Caco-2 (cell line): ENCODE data around the gene ATP1A4. TPM values are rescaled to one million over a fixed set of nuclear protein-coding genes. Genes with fewer than 3 reads are reported as not detected.

Experiments used
- BruUV-seq: library from RNA; stranded (reverse); fragments of 400-500 nt; replicated peaks from 2 replicates; lab custom pipeline; 2021; lab: Mats Ljungman, UMichigan
- CTCF ChIA-PET: fragments of 300-600 bp; sonication (Branson Sonifier 250); formaldehyde crosslinking; loops from one replicate; lab custom pipeline; 2022; ENCODE audit warnings: antibody characterized with exemption; lab: Charles Lee
- POLR2A ChIA-PET: fragments of 300-600 bp; sonication (Branson Sonifier 250); formaldehyde crosslinking; loops from one replicate; lab custom pipeline; 2022; ENCODE audit warnings: antibody characterized with exemption; lab: Charles Lee
- DNase-seq, 2 experiments: peaks; one replicate each; pipeline versions ENCODE4 v3.0.0 to v3.0.0-alpha.2; 2020 to 2022
- H3K27me3 ChIP-seq: replicated peaks from 2 replicates; pipeline ENCODE4 v1.6.0; 2011; ENCODE audit warnings: low read length; ENCODE audit not compliant: control insufficient read depth, insufficient read depth
- H3K36me3 ChIP-seq: 2 replicates; pipeline ENCODE4 v1.5.1; 2011; ENCODE audit warnings: low read length; ENCODE audit not compliant: control insufficient read depth, insufficient read depth
- H3K4me1 ChIP-seq: fragments of 250-450 bp; sonication (Bioruptor Pico); 2 replicates; pipeline ENCODE4 v1.5.1; 2020; ENCODE audit warnings: mild to moderate bottlenecking
- H3K4me3 ChIP-seq: 2 replicates; pipeline ENCODE4 v1.5.1; 2011; ENCODE audit warnings: low read depth, mild to moderate bottlenecking, control low read depth, low read length
- H3K9me3 ChIP-seq: fragments of 250-450 bp; sonication (Bioruptor Pico); 2 replicates; pipeline ENCODE4 v1.5.1; 2020; ENCODE audit warnings: mild to moderate bottlenecking, moderate library complexity
- H3K27ac Mint-ChIP-seq: one replicate; pipeline ENCODE4 v1.8.0; 2022; ENCODE audit warnings: mixed read lengths; ENCODE audit not compliant: unreplicated experiment
- H3K27me3 Mint-ChIP-seq: one replicate; pipeline ENCODE4 v1.8.0; 2022; ENCODE audit warnings: mixed read lengths; ENCODE audit not compliant: insufficient read depth, unreplicated experiment
- H3K36me3 Mint-ChIP-seq: one replicate; pipeline ENCODE4 v1.8.0; 2022; ENCODE audit warnings: mild to moderate bottlenecking, mixed read lengths; ENCODE audit not compliant: insufficient read depth, unreplicated experiment
- H3K4me1 Mint-ChIP-seq: one replicate; pipeline ENCODE4 v1.8.0; 2022; ENCODE audit warnings: low read depth, mixed read lengths; ENCODE audit not compliant: unreplicated experiment
- H3K4me3 Mint-ChIP-seq: one replicate; pipeline ENCODE4 v1.8.0; 2022; ENCODE audit warnings: mild to moderate bottlenecking, moderate library complexity, mixed read lengths; ENCODE audit not compliant: unreplicated experiment
- H3K9me3 Mint-ChIP-seq: one replicate; pipeline ENCODE4 v1.8.0; 2022; ENCODE audit warnings: mixed read lengths; ENCODE audit not compliant: unreplicated experiment
- intact Hi-C: fragments of 100-400 bp; cut with micrococcal nuclease; formaldehyde crosslinking; loops from one replicate; pipeline ENCODE4 v1.10.0; 2022; ENCODE audit not compliant: unreplicated experiment
- total RNA-seq: library from RNA; stranded (reverse); gene quantifications from 2 replicates; pipeline ENCODE4 v1.2.3, GENCODE V29; 2022
- TF ChIP-seq, protein P1 (sequence below), 2 experiments: fragments of 200-600 bp in 1 of 2; IDR thresholded peaks; 1 replicate in 1 of 2; 2 replicates in 1 of 2; pipeline versions ENCODE4 v1.5.1 to v1.8.0; 2011 to 2022; ENCODE audit warnings: antibody characterized with exemption in 1 of 2, control low read depth in 1 of 2, inconsistent platforms in 1 of 2, low read depth in 1 of 2, low read length in 1 of 2, mild to moderate bottlenecking in 1 of 2, moderate library complexity in 1 of 2; ENCODE audit not compliant: insufficient read depth in 1 of 2, severe bottlenecking in 1 of 2, unreplicated experiment in 1 of 2

Gene ATP1A4
- total RNA-seq, 1 experiment from 2014 or later, result not detected

DNA sequence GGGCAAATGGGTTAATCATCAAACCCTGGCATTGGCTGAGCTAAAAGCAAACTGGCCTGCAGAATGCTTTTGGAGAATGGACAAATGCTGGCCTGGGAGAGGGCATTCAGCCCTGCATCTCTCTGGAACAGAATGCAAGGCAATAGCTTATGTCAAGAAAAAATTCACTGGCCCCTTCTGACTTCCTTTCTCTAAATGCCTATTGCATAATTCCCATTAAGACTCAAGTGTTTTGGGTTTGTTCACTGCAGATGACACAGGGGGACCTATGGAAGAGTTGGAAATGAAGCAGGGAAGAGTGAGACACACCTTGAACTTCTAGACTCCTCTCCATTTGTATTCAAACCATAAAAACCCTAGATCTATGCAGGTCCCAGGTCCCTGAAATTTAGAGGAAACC lies 69.7 kb downstream of the ATP1A4 start:
- H3K9me3 ChIP-seq, result no peaks in the 10 kb centered on the region
- POLR2A ChIA-PET, result no interaction called here
- BruUV-seq, result no TSS peak
- no peak overlapping the region for H3K4me3 ChIP-seq
- no peaks in the 10 kb centered on the region for H3K9me3 Mint-ChIP-seq
- no peak overlapping the region for H3K27ac Mint-ChIP-seq
- TF ChIP-seq, protein P1, sequence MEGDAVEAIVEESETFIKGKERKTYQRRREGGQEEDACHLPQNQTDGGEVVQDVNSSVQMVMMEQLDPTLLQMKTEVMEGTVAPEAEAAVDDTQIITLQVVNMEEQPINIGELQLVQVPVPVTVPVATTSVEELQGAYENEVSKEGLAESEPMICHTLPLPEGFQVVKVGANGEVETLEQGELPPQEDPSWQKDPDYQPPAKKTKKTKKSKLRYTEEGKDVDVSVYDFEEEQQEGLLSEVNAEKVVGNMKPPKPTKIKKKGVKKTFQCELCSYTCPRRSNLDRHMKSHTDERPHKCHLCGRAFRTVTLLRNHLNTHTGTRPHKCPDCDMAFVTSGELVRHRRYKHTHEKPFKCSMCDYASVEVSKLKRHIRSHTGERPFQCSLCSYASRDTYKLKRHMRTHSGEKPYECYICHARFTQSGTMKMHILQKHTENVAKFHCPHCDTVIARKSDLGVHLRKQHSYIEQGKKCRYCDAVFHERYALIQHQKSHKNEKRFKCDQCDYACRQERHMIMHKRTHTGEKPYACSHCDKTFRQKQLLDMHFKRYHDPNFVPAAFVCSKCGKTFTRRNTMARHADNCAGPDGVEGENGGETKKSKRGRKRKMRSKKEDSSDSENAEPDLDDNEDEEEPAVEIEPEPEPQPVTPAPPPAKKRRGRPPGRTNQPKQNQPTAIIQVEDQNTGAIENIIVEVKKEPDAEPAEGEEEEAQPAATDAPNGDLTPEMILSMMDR (IDR thresholded peaks at IDR 0.05; ENCODE audit: insufficient read depth in 1 of 2, low read depth in 1 of 2, low read length in 1 of 2, severe bottlenecking in 1 of 2, unreplicated experiment in 1 of 2), result no peak
- DNase-seq, result no peak
- H3K4me3 Mint-ChIP-seq, result no peak overlapping the region
- H3K27me3 ChIP-seq, result no peaks in the 10 kb centered on the region
- H3K27me3 Mint-ChIP-seq, result no peaks in the 10 kb centered on the region
- H3K4me1 ChIP-seq, result 0 out of 2 replicates have a peak, but pooled peaks cover 6% of the 10 kb centered on the region
- peaks cover 9% of the 10 kb centered on the region for H3K4me1 Mint-ChIP-seq
- peaks cover 4% of the 10 kb centered on the region for H3K36me3 ChIP-seq
- CTCF ChIA-PET, result interaction anchor here (4.9 kb wide), 1 partner anchor 29 kb away, joined by 106 read pairs; the partner anchor contains the start of gene CASQ1
- H3K36me3 Mint-ChIP-seq, result peaks cover 33% of the 10 kb centered on the region
- intact Hi-C loops, result no loop called here

DNA sequence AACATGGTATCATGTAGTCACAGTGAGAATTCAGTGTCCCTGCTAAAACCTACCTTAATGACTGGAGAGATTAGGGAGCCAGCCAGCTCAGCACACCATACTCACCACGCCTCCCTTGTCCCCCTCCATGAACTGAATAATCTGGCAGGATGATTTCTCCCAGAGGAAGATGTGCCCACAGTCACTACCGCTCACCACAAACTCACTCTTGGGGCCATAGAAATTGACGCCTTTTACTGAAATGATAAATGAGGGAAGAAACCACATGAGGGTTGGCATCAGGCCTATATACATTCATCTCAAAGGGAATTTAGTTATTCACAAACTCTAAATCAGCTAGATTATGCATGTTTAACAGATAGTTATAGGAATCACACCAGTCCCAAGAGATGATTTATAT lies 71.1 kb downstream of the ATP1A4 start:
- no TSS peak for BruUV-seq
- CTCF ChIA-PET, result interaction anchor here (1.6 to 4.9 kb wide), 2 partner anchors 29 to 30 kb away, joined by 4 to 106 read pairs; partner anchors contain the start of gene CASQ1
- DNase-seq, result no peak
- Mint-ChIP-seq H3K27ac (no peak overlapping the region), H3K4me3 (no peak overlapping the region), H3K4me1 (peaks cover under 1% of the 10 kb centered on the region), H3K36me3 (peaks cover 29% of the 10 kb centered on the region), H3K27me3 (no peaks in the 10 kb centered on the region), H3K9me3 (no peaks in the 10 kb centered on the region)
- intact Hi-C loops, result no loop called here
- Histone ChIP-seq H3K36me3 (peaks cover 4% of the 10 kb centered on the region), H3K9me3 (no peaks in the 10 kb centered on the region), H3K4me3 (no peak overlapping the region), H3K4me1 (0 out of 2 replicates have a peak, but pooled peaks cover under 1% of the 10 kb centered on the region), H3K27me3 (no peaks in the 10 kb centered on the region)
- POLR2A ChIA-PET, result no interaction called here
- TF ChIP-seq, protein P1 (IDR thresholded peaks at IDR 0.05; ENCODE audit: insufficient read depth in 1 of 2, low read depth in 1 of 2, low read length in 1 of 2, severe bottlenecking in 1 of 2, unreplicated experiment in 1 of 2), result no peak

DNA sequence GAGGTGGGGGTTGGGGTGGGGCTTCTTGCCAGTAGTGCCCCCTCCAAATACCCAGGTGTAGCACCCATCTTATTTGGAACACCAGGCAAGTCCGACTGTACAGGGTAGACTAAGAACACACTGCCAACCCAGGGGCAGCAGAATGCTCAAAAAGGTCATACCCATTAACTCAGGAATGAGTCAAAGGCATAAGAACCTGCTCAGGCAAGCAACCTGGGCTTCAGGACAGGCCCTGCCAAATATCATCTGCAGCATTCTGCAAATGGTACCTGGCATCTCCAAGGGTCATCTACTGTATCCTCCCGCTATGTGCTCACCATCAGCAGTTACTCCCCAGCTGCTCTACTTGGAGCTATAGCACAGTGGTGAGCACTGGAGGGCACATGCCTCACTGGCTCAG lies 73.2 kb downstream of the ATP1A4 start:
- no peak for DNase-seq
- Histone ChIP-seq H3K4me1 (no peaks in the 10 kb centered on the region), H3K9me3 (no peaks in the 10 kb centered on the region), H3K4me3 (no peak overlapping the region), H3K36me3 (peaks cover 2% of the 10 kb centered on the region), H3K27me3 (no peaks in the 10 kb centered on the region)
- H3K36me3 Mint-ChIP-seq, result peaks cover 29% of the 10 kb centered on the region
- no peaks in the 10 kb centered on the region for H3K9me3 Mint-ChIP-seq
- TF ChIP-seq, protein P1 (IDR thresholded peaks at IDR 0.05; ENCODE audit: insufficient read depth in 1 of 2, low read depth in 1 of 2, low read length in 1 of 2, severe bottlenecking in 1 of 2, unreplicated experiment in 1 of 2), result no peak
- ChIA-PET CTCF (interaction anchor here (0.8 kb wide), 1 partner anchor 28 kb away, joined by 3 read pairs; no protein-coding TSS in a partner anchor), POLR2A (no interaction called here)
- H3K4me3 Mint-ChIP-seq, result no peak overlapping the region
- H3K27ac Mint-ChIP-seq, result no peak overlapping the region
- no TSS peak for BruUV-seq
- no peaks in the 10 kb centered on the region for H3K4me1 Mint-ChIP-seq
- no peaks in the 10 kb centered on the region for H3K27me3 Mint-ChIP-seq
- intact Hi-C loops, result no loop called here
